ENCODE data around the gene FNTB. TPM values are rescaled to one million over a fixed set of nuclear protein-coding genes. Genes with fewer than 3 reads are reported as not detected.

FNTB gene
- total RNA-seq, 1 experiment from 2014 or later: 20.7 TPM

DNA sequence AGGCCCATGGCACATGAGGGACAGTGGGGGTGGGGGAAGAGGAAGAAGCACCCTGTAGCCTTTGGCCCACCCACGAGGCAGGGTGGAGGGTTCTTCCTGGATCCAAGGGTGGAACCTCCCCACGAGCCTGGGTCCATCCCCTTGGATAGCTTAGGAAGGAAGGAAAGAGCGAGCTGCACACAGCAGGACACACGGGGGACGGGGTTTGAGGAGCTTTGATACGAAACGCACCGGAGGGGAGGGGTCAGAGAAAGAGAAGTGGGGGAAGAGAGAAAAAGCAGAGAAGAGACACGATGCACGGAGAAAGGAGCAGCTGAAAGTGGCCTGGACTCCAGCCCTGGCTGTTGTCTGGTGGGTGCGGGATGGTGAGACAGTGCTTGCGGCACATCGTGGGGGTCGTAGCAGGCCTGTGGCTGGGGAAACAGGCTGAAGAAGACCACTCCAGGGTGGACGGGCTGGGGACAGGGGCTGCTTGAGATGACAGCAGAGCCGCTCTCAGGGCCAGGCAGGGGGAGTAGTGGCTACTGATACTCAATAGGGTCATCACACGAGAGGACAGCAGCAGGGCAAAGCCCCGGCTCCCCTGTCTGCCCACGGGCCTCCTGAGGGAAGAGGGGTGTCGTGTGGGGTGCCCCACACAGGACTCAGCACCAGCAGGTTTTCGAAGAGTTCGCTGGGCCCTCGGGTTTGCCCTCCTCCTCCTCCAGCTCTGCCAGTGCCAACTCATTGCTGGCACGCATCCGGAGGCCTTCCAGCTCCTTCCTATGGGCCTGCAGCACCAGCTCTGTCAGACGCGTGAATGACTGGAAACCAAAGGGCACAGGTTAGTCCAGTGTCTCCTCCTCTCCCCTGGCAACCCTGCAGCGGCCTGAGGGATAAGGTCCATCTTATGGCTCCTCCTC is 38.7 kb upstream of the FNTB start:
- no peak for TF ChIP-seq CTCF (conservative IDR thresholded peaks at IDR 0.05)

More for the DNA sequence above, 38.7 kb upstream of the FNTB start:
- H3K27ac ChIP-seq (ENCODE audit: insufficient read length, low read depth, low read length): no peak overlapping the region
- Mint-ChIP-seq H3K27ac (peak overlapping the region in 2 of 3 experiments; percentile 32 to 81; a peak in 5 of 7 replicates), H3K36me3 (ENCODE audit: insufficient read depth in 1 of 3, low read depth in 3 of 3) (peaks cover 14 to 67% (median 48%) of the 10 kb centered on the region in 3 experiments), H3K4me3 (no peak overlapping the region), H3K27me3 (ENCODE audit: low read depth) (no peaks in the 10 kb centered on the region), H3K9me3 (no peaks in the 10 kb centered on the region), H3K4me1 (peaks cover 18 to 22% of the 10 kb centered on the region in 2 experiments)
- no peak overlapping the region for H4K91ac ChIP-seq (ENCODE audit: insufficient read length, low read depth, low read length)
- no peak overlapping the region for H2BK15ac ChIP-seq (ENCODE audit: low read depth, low read length)
- no peak overlapping the region for H2BK12ac ChIP-seq (ENCODE audit: insufficient read length, low read depth, low read length)
- no peak for DNase-seq
- H3K18ac ChIP-seq (ENCODE audit: insufficient read length, low read depth, low read length): no peak overlapping the region
- no peak overlapping the region for H3K56ac ChIP-seq (ENCODE audit: insufficient read length, low read depth, low read length)
- no peak overlapping the region for H3T11ph ChIP-seq (ENCODE audit: low read length)
- H3K4ac ChIP-seq (ENCODE audit: low read depth, low read length): no peak overlapping the region
- no peaks in the 10 kb centered on the region for H3K27me3 ChIP-seq (ENCODE audit: insufficient read depth, low read length)
- H3K79me1 ChIP-seq (ENCODE audit: insufficient read depth, low read depth, low read length, poor library complexity, severe bottlenecking): no peaks in the 10 kb centered on the region
- no peak overlapping the region for H2AK5ac ChIP-seq (ENCODE audit: insufficient read length, low read length)
- H4K20me1 ChIP-seq (ENCODE audit: control insufficient read depth, insufficient read depth, insufficient read length): no peaks in the 10 kb centered on the region
- no peak overlapping the region for H2BK120ac ChIP-seq (ENCODE audit: low read depth, low read length, poor library complexity, severe bottlenecking)
- H3K23me2 ChIP-seq (ENCODE audit: insufficient read length, low read depth, low read length, poor library complexity, severe bottlenecking): no peaks in the 10 kb centered on the region
- H3K9me3 ChIP-seq (ENCODE audit: control insufficient read depth, low read depth, low read length): no peaks in the 10 kb centered on the region
- no peak overlapping the region for H4K8ac ChIP-seq (replicated peaks; ENCODE audit: insufficient read length, low read depth, low read length)
- no peak overlapping the region for H2BK20ac ChIP-seq (ENCODE audit: low read depth, low read length, poor library complexity, severe bottlenecking)
- no peak overlapping the region; the same call in 1 of the 2 replicates for H3K14ac ChIP-seq (ENCODE audit: insufficient read depth, low read length)
- WGBS (ENCODE audit: extremely low coverage, insufficient read length, low lambda C conversion rate): no CpG with 5 or more reads among the region's 28 CpGs
- H4K5ac ChIP-seq (ENCODE audit: insufficient read length, low read depth, low read length): no peak overlapping the region
- peaks cover 2% of the 10 kb centered on the region; the same call in 1 of the 2 replicates for H3K4me1 ChIP-seq (ENCODE audit: insufficient read depth, low read length)
- H3K79me2 ChIP-seq (ENCODE audit: insufficient read depth, low read length): no peaks in the 10 kb centered on the region
- no peak overlapping the region for H3K23ac ChIP-seq (ENCODE audit: insufficient read length, low read depth, low read length)
- no peak overlapping the region for H2AFZ ChIP-seq (ENCODE audit: low read length)
- no peak overlapping the region for H2BK5ac ChIP-seq (ENCODE audit: insufficient read length, low read length)
- H3K4me2 ChIP-seq (ENCODE audit: insufficient read depth, insufficient read length, low read length): no peak overlapping the region
- H3K9ac ChIP-seq (ENCODE audit: extremely low read depth, insufficient read length, low read length): no peak overlapping the region

Measured in H9 (cell line).